OCI-LY3 (cell line): Measurements from ENCODE around the gene TP53.

Experiments
- H2AFZ ChIP-seq: fragments of 200-600, 300-600 bp; shearing (Covaris generic); 2 replicates; pipeline ENCODE4 v1.6.0; 2014; ENCODE audit warnings: antibody characterized with exemption, low read depth, low read length
- H3K27ac ChIP-seq: fragments of 200-600, 300-600 bp; sonication (generic); 2 replicates; pipeline ENCODE4 v1.5.1; 2014; ENCODE audit warnings: mild to moderate bottlenecking, low read length, moderate library complexity, mixed read lengths
- H3K27me3 ChIP-seq: fragments of 200-600, 300-600 bp; sonication (generic); 2 replicates; pipeline ENCODE4 v1.6.1; 2014; ENCODE audit warnings: low read depth, low read length, mixed read lengths
- H3K36me3 ChIP-seq: fragments of 200-600, 300-600 bp; sonication (generic); replicated peaks from 2 replicates; pipeline ENCODE3; 2014; ENCODE audit warnings: low read depth, low read length, mixed read lengths
- H3K4me1 ChIP-seq: fragments of 300-600, 200-600 bp; sonication (generic); 2 replicates; pipeline ENCODE4 v1.6.1; 2014; ENCODE audit warnings: low read length, mixed read lengths
- H3K4me2 ChIP-seq: fragments of 200-600, 300-600 bp; sonication (generic); 2 replicates; pipeline ENCODE4 v1.6.1; 2014; ENCODE audit warnings: low read length, mixed read lengths
- H3K4me3 ChIP-seq: fragments of 300-600, 200-600 bp; sonication (generic); 2 replicates; pipeline ENCODE4 v1.5.1; 2014; ENCODE audit warnings: antibody characterized with exemption, mild to moderate bottlenecking, low read length, moderate library complexity
- H3K79me2 ChIP-seq: fragments of 300-600, 200-600 bp; shearing (Covaris generic); 2 replicates; pipeline ENCODE4 v1.6.1; 2014; ENCODE audit warnings: mild to moderate bottlenecking, low read length, mixed read lengths
- H3K9ac ChIP-seq: fragments of 300-600, 200-600 bp; shearing (Covaris generic); 2 replicates; pipeline ENCODE4 v1.6.0; 2014; ENCODE audit warnings: mild to moderate bottlenecking, low read length, moderate library complexity
- H3K9me3 ChIP-seq: fragments of 200-600, 300-600 bp; shearing (Covaris generic); 2 replicates; pipeline ENCODE4 v1.6.1; 2014; ENCODE audit warnings: low read length, mixed read lengths; ENCODE audit not compliant: insufficient read depth
- H4K20me1 ChIP-seq: fragments of 200-600, 300-600 bp; sonication (generic); 2 replicates; pipeline ENCODE4 v1.6.1; 2016; ENCODE audit warnings: low read length, mixed read lengths; ENCODE audit not compliant: insufficient read depth
- EZH2phosphoT487 ChIP-seq: fragments of 200-600 bp; shearing (Covaris generic); IDR thresholded peaks from 2 replicates; pipeline ENCODE4 v1.6.1; 2018; ENCODE audit warnings: antibody characterized with exemption, mixed run types, low read depth
- TF ChIP-seq, protein P1 (sequence below): fragments of 200-600, 300-600 bp; sonication (generic); IDR thresholded peaks from 2 replicates; pipeline ENCODE4 v1.5.1; 2014; ENCODE audit warnings: antibody characterized with exemption, low read length, low read depth

TP53 gene

DNA sequence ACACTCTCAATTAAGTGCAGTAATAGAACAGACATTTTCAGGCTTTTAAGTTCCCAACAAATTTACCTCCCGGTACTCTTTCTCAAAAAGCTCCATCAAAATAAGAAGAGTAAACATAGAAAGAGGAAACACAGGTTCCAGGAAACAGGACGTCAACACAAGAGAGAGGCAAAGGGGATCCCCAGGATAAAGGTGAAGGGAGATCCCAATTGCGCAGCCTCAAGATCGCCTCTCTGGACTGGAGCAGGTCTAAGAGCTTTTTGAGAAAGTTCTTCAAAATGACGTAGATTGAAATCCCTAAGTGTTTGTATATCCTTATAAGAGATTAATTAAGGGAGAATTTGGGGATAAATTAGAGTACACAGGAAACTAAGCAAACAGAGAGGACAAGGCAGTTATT is 68.7 kb downstream of the TP53 start:
- Histone ChIP-seq H3K4me3 (no peak overlapping the region), H3K36me3 (no peaks in the 10 kb centered on the region), H3K27me3 (no peaks in the 10 kb centered on the region), H3K27ac (no peak overlapping the region), H3K79me2 (peaks cover 8% of the 10 kb centered on the region), H3K9ac (no peak overlapping the region), H3K4me2 (no peak overlapping the region), H4K20me1 (no peaks in the 10 kb centered on the region), H3K9me3 (no peaks in the 10 kb centered on the region), H2AFZ (no peak overlapping the region), H3K4me1 (peaks cover 3% of the 10 kb centered on the region; the same call in 1 of the 2 replicates)
- TF ChIP-seq, protein P1, sequence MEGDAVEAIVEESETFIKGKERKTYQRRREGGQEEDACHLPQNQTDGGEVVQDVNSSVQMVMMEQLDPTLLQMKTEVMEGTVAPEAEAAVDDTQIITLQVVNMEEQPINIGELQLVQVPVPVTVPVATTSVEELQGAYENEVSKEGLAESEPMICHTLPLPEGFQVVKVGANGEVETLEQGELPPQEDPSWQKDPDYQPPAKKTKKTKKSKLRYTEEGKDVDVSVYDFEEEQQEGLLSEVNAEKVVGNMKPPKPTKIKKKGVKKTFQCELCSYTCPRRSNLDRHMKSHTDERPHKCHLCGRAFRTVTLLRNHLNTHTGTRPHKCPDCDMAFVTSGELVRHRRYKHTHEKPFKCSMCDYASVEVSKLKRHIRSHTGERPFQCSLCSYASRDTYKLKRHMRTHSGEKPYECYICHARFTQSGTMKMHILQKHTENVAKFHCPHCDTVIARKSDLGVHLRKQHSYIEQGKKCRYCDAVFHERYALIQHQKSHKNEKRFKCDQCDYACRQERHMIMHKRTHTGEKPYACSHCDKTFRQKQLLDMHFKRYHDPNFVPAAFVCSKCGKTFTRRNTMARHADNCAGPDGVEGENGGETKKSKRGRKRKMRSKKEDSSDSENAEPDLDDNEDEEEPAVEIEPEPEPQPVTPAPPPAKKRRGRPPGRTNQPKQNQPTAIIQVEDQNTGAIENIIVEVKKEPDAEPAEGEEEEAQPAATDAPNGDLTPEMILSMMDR: no peak
- no peak for TF ChIP-seq EZH2phosphoT487
